Stimulated activated CD4-positive, alpha-beta T cell treated with anti-CD3 and anti-CD28 coated beads, Interleukin-1b, Interleukin-23, amount 100 ng/mL, for 24 hours (primary cell): ENCODE data around the gene LRRC26.
A peak's percentile ranks its signal among the peaks of the same experiment; 100 is the strongest.
"Not testable (repeated sequence)": the region's sequence is repeated elsewhere in the genome, so short reads cannot be mapped to it uniquely, and the experiment has no call there.

Source experiments
- DNase-seq, 4 experiments: peaks; one replicate each; pipeline ENCODE4 v3.0.0-alpha.2; 2020; ENCODE audit warnings: low read depth in 4 of 4, low spot score in 1 of 4

Gene LRRC26

GRCh38 chr9:137138722-137139467 lies 31.0 kb downstream of the LRRC26 start, which contains the start of gene GRIN1:
Gene GRIN1, plus strand, starts transcription at chr9:137139154. Its CDS starts 333 bp downstream, at chr9:137139487.
- no peak for DNase-seq

GRCh38 chr9:137138058-137138721 lies 31.7 kb downstream of the LRRC26 start:
- no peak for DNase-seq

GRCh38 chr9:137136881-137137607 lies 32.8 kb downstream of the LRRC26 start:
- DNase-seq = no peak

- DNase-seq = no peak
Observed at GRCh38 chr9:137136261-137136880, 33.5 kb downstream of the LRRC26 start.

- not testable (repeated sequence) for DNase-seq
Observed at GRCh38 chr9:137135154-137135553, 34.7 kb downstream of the LRRC26 start.

- DNase-seq = no peak
Observed at GRCh38 chr9:137134191-137134590, 35.7 kb downstream of the LRRC26 start.

GRCh38 chr9:137130176-137130755 lies 39.6 kb downstream of the LRRC26 start:
- DNase-seq = no peak

GRCh38 chr9:137129456-137130175 lies 40.2 kb downstream of the LRRC26 start:
- DNase-seq = peak; percentile 70 to 87 (median 80)

GRCh38 chr9:137128862-137129455 lies 40.9 kb downstream of the LRRC26 start:
- DNase-seq = no peak

GRCh38 chr9:137128158-137128861 lies 41.5 kb downstream of the LRRC26 start:
- peak in 1 of 4 experiments; percentile 21 for DNase-seq

GRCh38 chr9:137127301-137128157 lies 42.3 kb downstream of the LRRC26 start:
- DNase-seq = peak in 1 of 4 experiments; percentile 17

- no peak for DNase-seq
Observed at GRCh38 chr9:137126786-137127185, 43.1 kb downstream of the LRRC26 start.

GRCh38 chr9:137123952-137124462 lies 45.8 kb downstream of the LRRC26 start:
- not testable (repeated sequence) for DNase-seq

- no peak for DNase-seq
Observed at GRCh38 chr9:137123468-137123837, 46.4 kb downstream of the LRRC26 start.

GRCh38 chr9:137122796-137123467 lies 46.9 kb downstream of the LRRC26 start:
- not testable (repeated sequence) for DNase-seq

- DNase-seq = not testable (repeated sequence)
Observed at GRCh38 chr9:137121927-137122795, 47.7 kb downstream of the LRRC26 start.
